AG04450 (cell line): ENCODE measurements around the gene ACTG1. TPM values are rescaled to one million over a fixed set of nuclear protein-coding genes. Genes with fewer than 3 reads are reported as not detected.

Experiments used
- CTCF ChIA-PET: fragments of 300-600, 350-600 bp; formaldehyde crosslinking; extraction: SDS; loops from one replicate; lab custom pipeline; 2022; ENCODE audit warnings: antibody characterized with exemption, inconsistent platforms; lab: Charles Lee
- POLR2A ChIA-PET: fragments of 350-600 bp; formaldehyde crosslinking; extraction: SDS; loops from one replicate; lab custom pipeline; 2021; ENCODE audit warnings: antibody characterized with exemption, inconsistent platforms; lab: Yijun Ruan, JAX
- DNase-seq: peaks from one replicate; pipeline ENCODE4 v3.0.0-alpha.2; 2011; ENCODE audit warnings: low read depth, low spot score
- H3K27ac ChIP-seq: one replicate; pipeline ENCODE4 v1.5.1; 2012; ENCODE audit warnings: low read depth, low read length, control low read depth
- H3K27me3 ChIP-seq: one replicate; pipeline ENCODE4 v1.6.0; 2012; ENCODE audit warnings: low read length; ENCODE audit not compliant: control insufficient read depth, insufficient read depth
- H3K4me3 ChIP-seq: 2 replicates; pipeline ENCODE4 v1.5.1; 2011; ENCODE audit warnings: mild to moderate bottlenecking, low read depth, low read length, control low read depth
- H3K9me3 ChIP-seq: 2 replicates; pipeline ENCODE4 v1.5.1; 2012; ENCODE audit warnings: low read length; ENCODE audit not compliant: control insufficient read depth, insufficient read depth
- CTCF ChIP-seq: IDR thresholded peaks from 2 replicates; pipeline ENCODE4 v1.5.1; 2011; ENCODE audit warnings: low read depth, low read length, control low read depth, inconsistent platforms
- polyA plus RNA-seq: library from polyadenylated mRNA; depleted of rRNA; stranded (reverse); fragments of >200 nt; gene quantifications from 2 replicates; pipeline ENCODE4 v1.2.3, GENCODE V29; 2011

The ACTG1 gene
- polyA plus RNA-seq, 1 experiment: 2,721 TPM

GRCh38 chr17:81468111-81468769 is 44.4 kb downstream of the ACTG1 start:
- no peak for TF ChIP-seq CTCF
- Histone ChIP-seq H3K27me3 (no peaks in the 10 kb centered on the region), H3K4me3 (no peak overlapping the region), H3K9me3 (peaks cover 10% of the 10 kb centered on the region; the same call in 1 of the 2 replicates), H3K27ac (no peak overlapping the region)
- DNase-seq: no peak
- POLR2A ChIA-PET: no interaction called here
- CTCF ChIA-PET: no interaction called here

- no peak for DNase-seq
- peak overlapping the region; percentile 21 for H3K27ac ChIP-seq
- no peak overlapping the region for H3K4me3 ChIP-seq
- peaks cover under 1% of the 10 kb centered on the region; the same call in 1 of the 2 replicates for H3K9me3 ChIP-seq
- H3K27me3 ChIP-seq: no peaks in the 10 kb centered on the region
- ChIA-PET POLR2A (no interaction called here), CTCF (interaction anchor here (0.5 to 0.9 kb wide), 2 partner anchors 18 to 38 kb away, joined by 3 read pairs; no protein-coding TSS in a partner anchor)
- no peak for TF ChIP-seq CTCF
Measured at GRCh38 chr17:81466564-81467472, 45.8 kb downstream of the ACTG1 start.

- H3K27ac ChIP-seq: no peak overlapping the region
- H3K27me3 ChIP-seq: no peaks in the 10 kb centered on the region
- no peak for DNase-seq
- TF ChIP-seq CTCF: no peak
- no peak overlapping the region for H3K4me3 ChIP-seq
- ChIA-PET CTCF (no interaction called here), POLR2A (interaction anchor here (0.5 kb wide), 1 partner anchor 40 kb away, joined by 8 read pairs; no protein-coding TSS in a partner anchor)
- no peaks in the 10 kb centered on the region; the same call in 1 of the 2 replicates for H3K9me3 ChIP-seq
Measured at GRCh38 chr17:81465910-81466309, 46.7 kb downstream of the ACTG1 start.

- H3K9me3 ChIP-seq: no peaks in the 10 kb centered on the region; the same call in 1 of the 2 replicates
- no peak for TF ChIP-seq CTCF
- no peak overlapping the region for H3K4me3 ChIP-seq
- ChIA-PET CTCF (no interaction called here), POLR2A (no interaction called here)
- no peak overlapping the region for H3K27ac ChIP-seq
- no peak for DNase-seq
- H3K27me3 ChIP-seq: no peaks in the 10 kb centered on the region
Measured at GRCh38 chr17:81464586-81464985, 48.0 kb downstream of the ACTG1 start.
